Right lung (tissue), 5 donors: ENCODE data around the gene CALD1. TPM values are rescaled to one million over a fixed set of nuclear protein-coding genes. Genes with fewer than 3 reads are reported as not detected.

Experiments used
- DNase-seq, 2 donors: peaks; one replicate each; pipeline ENCODE4 v3.0.0-alpha.2; 2013
- polyA plus RNA-seq, 5 donors: library from polyadenylated mRNA; unstranded; fragments of 120-200 nt; gene quantifications; one replicate each; pipeline versions ENCODE4 v1.2.1 to v1.2.3, GENCODE V29; 2013; ENCODE audit warnings: inconsistent platforms in 1 of 5, low replicate concordance in 1 of 5; ENCODE audit not compliant: insufficient read length in 5 of 5, insufficient read depth in 1 of 5

The CALD1 gene
- polyA plus RNA-seq, 5 donors = 173 to 252 (median 234) TPM

DNA sequence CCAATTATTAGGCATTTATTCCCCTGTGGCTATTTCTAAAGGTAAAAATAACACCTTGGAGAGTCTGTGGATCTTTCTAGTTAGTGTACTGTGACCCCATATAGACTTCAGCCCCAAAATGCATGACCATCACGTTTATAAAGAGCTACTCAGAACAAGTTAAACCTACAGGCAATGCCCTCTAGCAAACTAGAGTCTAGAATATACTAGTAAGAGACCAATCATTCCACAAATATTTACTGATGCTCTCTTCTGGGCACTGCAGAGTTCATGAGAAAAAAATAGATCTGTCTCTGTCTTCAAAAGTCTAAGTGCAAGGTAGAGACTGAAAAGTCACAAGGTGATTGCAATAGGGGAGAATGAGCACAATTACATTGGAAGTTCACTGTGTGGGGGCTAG lies 20.5 kb upstream of the CALD1 start:
- DNase-seq = no peak

DNA sequence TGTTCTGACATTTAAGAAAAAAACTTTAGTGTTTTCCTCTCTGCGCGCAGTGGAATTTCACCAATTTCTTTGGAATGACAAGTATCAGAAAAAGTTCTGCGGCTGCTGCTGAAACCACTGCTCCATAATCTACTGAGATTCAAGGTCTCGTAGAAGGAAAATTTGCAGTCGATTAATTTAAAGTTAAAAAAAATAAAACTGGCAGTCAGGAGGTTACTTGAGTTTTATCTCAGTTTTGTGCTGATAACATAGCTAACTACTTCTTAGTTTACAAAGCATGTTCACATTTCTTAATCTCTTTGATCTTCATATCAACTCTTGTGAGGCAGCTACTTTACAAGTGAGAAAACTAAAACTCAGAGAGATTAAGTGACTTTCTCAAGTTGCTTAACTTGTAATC lies 18.2 kb upstream of the CALD1 start:
- no peak for DNase-seq

DNA sequence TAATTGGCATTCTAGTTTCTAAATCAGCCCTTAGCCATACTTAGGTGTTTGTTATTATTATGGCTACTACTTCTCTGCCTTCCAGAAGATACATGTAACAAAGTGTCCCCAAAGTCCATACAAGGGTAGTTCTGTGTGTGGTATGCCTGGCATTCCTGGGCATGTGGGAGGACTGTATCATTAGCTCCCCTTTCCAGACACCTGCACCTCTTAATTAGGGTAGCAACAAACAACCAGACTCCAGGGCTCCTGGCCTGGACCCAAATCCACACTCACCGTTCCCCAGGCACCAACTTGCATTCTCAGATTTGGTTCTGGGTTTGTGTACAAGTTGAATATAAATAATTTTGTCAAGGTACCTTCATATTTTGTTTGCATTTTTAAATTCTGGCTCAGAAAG lies 15.5 kb upstream of the CALD1 start:
- no peak for DNase-seq

DNA sequence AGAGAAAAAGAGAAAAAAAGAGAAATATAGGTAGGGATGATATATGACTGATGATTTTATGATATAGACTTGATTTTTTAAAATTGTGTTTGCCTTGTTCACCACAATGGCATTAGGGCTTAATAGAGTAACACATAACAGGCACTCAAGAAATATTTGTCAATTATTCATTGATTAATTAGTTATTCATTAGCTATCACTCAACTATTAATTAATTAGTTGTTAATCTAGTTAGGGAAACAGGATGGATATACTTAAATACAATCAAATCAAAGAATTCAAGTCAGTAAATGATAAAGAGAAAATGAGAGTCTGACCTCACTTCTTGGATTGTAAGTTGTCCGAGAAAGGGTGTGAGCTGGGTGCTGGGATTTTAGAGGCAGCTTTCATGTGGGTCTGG lies 15.1 kb upstream of the CALD1 start:
- no peak for DNase-seq

DNA sequence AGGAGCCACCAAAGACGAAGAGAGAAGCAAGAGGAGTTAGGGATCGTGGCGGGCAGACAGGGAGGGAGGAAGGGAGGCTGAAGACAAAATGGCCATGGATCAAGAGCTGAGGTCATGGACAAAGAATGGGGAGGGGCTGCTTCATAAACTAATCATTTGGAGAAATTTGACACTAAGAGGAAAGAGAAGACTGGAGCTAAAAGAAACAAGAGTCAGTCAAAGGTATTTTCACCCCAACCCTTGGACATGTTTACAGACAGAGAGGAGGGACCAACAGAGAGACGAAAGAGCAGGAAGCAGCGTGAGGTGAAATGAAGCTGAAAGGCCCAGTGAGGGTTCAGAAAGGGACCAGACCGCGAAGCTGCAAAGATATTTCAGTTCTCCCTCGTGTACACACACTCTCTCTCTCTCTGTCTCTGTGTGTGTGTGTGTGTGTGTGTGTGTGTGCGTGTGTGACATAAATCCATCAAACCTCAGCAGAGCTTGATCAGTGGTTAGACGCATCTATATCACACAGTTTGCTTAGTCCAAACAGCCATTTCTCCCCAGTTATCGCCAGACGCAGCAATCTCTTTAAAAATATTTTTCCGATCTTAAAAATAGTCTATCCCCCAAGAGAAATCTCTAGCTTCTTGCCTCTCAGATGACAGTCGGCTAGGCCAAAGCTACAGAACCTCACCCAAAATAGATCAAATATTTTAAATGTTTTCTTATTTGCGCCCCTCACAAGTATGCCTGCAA lies 12.5 kb upstream of the CALD1 start:
- no peak for DNase-seq

DNA sequence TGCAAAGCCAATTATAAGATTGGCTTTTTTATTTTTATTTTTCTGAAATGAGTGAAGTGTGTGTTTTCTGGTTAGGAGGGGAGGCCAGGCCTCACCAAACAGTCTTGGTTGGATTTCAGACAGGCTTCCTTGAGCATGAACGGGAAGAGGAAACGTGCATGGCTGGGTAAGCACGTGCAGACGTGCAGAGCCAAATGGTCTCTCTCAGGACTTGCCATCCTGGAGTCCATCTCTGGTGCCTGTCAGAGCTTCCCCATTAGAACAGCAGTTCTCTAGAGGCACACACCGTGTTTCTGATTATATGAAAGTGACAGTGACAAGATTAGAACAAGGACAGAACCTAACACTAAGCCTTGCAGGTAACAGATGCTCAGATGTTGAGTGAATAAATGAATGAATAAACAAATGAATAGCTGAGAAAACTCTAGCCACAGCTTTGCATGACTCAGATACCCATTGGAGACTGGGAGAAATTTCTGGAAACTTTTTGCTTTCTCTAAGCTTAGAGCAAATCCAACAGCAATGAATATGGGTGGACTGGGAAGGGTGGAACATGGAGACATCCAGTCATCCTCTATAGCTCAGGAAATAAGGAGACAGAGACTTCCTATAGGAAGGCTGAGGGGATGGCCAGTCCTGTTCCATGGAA lies 11.8 kb upstream of the CALD1 start:
- no peak for DNase-seq

DNA sequence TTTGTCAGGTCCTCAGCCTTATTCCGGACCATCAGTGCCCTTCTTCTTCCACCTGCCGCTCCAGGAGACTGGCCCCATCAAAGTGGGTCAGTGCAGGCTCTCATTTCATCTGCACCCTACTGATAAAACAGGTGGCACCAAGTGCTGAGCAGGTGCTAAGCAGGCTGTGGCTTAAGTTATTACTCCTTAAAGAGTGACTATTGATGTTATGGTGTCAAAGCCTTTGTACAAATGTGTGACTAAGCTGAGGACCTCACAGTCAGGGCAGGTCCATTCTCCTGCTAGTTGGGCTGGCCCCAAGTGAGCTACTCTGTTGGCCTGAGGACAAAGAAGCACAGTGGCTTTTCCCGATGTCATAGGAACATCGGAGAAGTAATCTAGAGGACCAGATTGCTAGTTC lies 11.2 kb upstream of the CALD1 start:
- no peak for DNase-seq

DNA sequence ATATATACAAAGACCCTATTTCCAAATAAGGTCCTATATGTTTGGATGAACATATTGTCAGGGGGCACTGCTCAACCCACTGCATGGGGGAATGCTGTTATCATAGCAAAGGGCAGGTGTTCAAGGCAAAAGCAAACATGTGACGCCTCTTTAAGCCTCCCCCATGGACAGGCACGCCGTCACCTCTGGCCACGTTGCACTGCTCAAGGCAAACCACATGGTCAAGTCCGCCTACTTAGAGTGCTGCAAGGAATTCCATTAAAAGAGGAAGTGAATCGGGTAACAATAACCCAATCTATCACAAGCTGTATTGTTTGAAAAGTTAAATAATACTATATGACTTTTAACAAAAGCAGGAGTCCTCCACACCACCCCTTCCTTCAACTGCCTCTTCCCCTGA lies 8.8 kb upstream of the CALD1 start:
- DNase-seq = no peak

DNA sequence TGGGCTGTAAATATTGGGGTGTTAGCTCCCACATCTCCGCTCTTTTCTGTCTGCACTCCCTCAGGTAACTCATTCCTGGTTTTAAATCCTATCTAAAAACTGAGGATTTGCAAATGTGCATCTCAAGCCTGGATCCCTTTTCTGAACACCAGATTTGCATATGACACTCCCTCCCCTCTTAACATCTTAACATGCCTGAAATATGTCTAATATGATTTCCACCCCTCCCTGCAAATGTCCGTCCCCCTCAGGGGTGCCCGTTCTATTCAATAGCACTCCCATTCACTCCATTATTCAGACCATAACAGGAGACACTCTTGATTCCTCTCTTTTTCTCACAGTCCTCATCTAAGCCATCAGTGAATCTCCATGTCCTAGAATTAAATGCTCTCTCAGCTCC lies 8.3 kb upstream of the CALD1 start:
- DNase-seq = no peak

DNA sequence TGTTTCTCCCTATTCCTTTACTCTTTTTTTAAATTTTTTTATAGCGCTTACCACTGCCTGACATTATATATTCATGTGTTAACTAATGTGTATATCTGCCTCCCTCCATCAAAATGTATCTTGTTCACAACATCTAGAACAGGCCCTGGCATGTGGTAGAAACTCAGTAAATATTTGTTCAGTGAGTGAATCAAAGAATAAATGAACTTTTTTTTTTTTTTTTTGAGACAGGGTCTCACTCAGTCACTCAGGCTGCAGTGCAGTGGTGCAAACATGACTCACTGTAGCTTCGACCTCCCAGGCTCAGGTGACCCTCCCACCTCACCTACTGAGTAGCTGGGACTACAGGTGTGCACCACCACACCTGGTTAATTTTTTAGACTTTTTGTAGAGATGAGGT lies 7.5 kb upstream of the CALD1 start:
- DNase-seq = no peak

DNA sequence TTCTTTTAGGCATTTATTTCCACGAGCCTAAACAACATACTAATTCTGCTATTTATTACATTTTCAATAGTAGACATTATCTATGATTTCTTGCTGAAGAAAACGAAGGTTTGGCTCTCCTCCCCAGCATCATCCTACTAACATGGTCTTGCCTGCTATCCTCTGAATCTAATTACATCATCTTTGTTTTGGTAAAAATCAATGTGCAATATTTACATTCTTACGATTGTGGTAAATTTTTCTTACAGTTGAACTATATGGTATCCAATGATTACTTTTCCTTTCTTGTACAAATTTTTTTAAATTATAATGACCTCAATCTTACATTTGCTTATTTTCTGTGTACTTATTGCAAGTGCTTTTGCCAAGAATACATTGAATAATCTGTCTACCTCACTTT lies 7.0 kb upstream of the CALD1 start:
- no peak for DNase-seq

DNA sequence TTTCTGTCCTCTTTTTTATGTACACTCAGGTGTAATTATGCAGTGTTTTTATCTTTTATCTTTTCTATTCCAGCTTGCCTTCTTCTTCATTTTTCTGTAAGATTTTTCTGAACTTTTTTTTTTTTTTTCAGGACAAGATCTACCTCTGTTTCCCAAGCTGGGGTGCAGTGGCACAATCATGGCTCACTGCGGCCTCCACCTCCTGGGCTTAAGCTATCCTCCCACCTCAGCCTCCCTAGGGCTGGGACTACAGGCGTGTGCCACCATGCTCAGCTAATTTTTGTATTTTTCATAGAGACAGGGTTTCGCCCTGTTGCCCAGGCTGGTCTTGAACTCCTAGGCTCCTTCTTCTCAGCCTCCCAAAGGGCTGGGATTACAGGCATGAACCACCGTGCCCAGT lies 6.3 kb upstream of the CALD1 start:
- no peak for DNase-seq

DNA sequence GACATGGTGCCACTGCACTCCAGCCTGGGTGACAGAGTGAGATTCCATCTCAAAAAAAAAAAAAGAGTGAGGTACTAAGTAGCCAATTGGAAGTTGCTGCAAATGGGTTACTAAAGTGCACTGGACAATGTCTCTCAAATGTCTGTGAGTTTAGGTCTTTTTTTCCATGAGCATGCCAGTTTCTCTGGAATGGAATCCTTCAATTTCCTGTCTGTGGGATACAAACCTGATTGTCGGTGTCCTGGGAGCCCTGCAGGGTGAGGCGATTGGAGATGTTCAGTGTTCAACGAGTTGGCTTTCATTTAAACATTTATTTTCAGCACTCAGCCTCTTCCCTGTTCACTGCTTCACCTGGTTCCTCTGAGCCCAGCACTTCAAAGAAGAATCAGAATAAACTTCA lies 5.3 kb upstream of the CALD1 start:
- no peak for DNase-seq

DNA sequence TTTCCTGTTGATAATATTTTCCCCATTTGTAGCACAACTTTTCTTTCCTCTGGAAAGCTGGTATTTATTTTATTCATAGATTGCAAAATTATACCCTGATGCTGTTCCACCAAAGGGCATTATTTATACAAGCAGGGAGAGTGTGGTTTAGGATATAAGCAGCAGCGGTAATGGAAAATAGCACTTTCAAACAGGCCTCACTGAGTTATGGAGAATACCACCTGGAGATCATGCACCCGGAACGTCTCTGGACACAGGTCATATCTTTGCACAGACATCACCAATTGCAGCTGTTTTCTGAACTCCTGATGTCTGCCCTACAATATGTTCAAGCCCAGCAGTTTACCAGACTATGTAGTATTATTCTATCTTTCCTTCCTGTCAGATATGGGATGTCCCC lies 2.0 kb upstream of the CALD1 start:
- no peak for DNase-seq

DNA sequence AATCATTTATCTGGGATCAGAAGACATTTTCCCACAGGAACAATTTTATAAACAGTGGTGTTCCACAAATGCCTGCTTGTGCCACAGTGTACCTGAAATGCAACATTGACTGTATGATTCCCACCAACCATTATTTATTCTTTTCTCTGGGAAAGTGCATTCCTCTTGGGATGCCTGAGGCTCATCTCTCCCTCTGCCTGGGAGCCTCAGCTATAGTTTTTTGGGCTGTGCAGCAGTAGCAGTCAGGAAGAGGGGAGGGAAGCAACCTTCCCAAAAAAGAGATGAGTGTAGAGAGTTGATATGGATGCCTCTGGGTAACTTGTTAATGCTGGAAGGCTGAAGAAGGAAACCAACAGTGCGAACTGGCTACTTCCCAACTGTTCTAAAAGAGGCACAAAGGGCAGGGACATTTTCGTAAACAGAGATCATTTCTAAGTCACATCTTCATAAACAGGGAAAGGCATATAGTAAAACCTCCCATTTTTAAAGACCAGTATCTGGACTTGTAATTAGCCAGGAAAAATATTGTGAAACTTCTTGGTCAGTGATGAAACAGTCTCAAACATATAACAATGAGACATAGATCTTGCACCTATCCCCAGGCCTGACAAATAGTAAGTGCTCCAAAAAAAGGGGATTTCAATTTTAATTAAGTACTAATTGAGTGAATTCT lies 1.4 kb upstream of the CALD1 start:
- no peak for DNase-seq

DNA sequence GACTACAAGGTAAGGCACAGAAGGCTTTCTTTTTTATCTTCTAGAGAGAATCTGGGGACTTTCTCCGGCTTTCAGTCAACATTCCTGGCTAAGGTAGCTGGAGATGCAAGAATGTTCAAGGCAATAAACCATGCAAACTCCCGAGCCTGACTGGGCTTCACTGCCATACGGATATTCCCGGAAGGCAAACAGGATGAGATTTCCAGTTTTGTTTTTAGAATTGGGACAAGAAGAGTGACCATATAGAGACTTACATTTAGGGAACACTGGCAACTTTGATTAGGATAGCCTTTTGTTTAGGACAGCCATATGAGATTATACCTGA lies 269 bp downstream of the CALD1 start:
- DNase-seq = no peak

DNA sequence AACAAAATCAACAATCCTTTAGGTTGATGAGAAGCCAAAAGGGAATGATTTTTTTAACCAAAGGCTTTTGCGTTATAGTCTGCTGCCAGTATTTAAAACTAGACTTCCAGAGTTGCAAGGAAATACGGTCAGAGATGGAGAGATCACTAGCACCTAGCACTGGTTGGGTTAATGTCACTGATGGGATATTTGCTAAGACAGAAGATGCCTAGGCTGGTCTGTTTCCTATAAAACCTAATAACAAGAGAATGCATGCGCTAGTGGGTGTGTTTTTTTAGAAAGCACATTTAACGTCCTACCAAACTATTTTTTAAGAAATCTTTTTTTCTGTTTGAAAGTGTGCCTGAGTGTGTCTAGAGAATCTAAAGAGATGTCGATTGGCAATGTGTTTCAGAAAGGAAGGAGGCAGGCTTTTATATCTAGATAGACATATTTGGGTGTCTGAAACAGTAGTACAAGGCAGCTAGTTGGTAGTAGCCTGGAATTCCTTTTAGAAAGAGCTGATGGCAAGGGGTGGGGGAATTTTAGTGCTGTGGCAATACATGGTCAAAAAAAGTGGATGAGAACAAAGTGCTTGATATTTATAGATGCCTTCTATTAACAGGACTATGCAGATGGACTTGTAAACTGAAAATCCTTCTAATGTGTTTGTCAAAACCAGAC lies 863 bp downstream of the CALD1 start:
- DNase-seq = no peak

DNA sequence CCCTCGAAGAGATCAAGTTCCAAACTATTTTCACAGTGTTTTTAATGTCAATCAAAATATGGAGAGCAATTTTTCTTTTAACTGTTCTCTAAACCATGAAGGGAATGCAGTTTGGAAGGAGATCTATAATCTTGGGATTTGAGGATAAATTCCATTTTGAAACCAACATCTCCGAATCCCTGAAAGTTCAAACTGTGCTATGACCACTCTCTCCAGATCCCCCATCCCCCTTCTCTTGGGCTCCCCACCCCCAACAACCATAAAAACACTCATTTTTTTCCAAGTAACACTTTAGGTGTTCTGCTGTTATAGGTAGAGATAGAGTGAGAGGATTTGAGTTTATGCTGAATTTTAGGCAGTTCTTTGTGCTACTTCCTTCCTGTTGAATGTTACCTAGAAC lies 1.7 kb downstream of the CALD1 start:
- no peak for DNase-seq

DNA sequence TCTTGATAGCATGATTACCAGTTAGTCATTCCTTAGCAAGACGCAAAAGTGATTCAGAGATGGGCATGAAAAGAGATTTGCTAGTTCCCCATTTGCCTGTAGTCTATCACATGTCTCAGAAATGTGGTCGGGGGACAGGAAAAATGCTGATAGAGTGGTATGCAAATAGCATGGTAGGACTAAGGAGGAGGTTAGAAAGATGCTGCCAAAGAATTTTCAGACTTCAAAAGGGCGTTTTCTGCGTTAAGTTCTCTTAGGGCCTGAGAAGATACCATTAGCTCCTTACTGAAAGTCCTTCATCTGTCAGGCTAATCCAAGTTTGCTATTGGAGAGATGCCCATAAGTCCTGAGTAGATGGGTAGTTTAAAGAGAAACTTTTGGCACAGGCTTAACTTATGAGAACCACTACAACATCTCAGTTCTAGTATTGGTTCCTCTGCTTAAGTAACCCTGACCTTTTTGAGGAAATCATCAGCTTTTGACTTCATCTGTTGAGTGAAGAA lies 2.7 kb downstream of the CALD1 start:
- DNase-seq = no peak

DNA sequence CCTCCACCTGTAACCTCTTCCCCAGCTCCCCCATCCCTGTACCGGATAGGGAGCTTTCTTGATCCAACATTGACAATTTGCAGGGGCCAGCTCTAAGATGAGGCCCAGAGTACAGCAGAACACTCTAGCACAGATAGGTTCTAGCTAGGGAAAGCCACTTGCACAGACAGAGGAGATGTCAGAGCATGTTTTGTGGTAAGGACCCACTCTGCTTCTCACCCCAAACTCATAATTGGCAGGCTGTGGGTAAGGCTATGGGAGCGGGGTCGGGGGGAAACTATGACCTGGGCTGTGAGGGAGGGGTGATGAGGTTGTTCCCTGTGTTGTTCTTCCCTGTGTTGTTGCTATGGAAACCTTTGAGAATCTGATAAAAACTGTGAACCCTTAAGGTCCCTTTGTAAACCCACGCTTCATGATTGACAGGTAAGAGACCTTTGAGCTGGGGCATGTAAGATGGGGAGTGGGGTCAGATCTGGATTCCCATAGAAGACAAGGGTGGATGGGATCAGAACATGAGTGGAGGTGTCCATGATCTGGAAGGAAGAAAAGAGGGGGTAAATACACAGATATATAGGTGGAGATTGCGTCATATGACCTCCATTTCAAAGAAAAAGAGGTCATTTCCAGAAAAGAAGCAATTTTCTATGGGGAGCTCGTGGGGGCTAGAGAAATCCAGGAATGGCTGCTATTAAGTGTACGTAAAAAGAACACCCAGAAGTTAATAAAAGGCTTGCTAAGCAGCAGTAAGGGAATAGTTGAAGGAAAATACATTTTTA lies 4.0 kb downstream of the CALD1 start:
- DNase-seq = no peak

DNA sequence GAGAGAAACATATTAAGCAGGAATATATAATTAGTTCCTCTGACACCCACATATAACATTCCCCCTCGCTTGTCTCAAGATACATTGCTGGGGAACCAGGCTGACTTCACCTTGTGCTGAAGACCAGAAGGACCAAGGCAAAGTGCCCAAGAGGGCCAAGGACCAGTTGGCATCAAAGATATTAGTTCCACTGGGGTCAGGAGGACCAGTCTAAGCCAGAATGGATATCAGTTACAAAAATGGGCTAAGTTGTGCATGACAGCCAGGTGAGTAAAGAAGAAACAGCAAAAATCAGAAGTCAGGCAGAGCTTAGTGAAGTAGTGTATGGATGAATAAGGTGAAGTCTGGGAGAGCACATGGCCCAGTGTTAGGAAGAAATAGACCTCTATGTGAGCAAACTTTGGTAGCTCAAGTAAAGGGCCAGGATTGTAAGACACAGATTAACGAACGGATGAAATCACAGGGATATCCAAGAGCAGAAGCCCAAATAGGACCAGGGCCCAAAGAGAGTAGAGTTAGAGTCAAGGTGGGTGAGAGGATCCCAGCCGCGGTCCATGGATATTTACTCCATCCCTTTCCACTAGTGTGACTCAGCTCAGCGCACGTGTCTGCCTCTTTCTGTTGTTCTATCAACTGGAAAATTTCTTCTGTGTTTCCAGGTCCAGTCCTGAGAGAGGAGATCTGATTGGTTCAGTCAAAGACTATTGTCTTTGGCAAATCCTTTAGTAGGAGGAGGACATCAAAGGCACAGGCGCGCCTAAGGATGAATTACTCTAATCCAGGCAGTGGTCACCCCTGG lies 5.0 kb downstream of the CALD1 start:
- DNase-seq = no peak
